Measurements from ENCODE around the gene PEX10. TPM values are rescaled to one million over a fixed set of nuclear protein-coding genes. Genes with fewer than 3 reads are reported as not detected.

The PEX10 gene
- total RNA-seq, 1 donor from 2014 or later = 15.8 TPM

DNA sequence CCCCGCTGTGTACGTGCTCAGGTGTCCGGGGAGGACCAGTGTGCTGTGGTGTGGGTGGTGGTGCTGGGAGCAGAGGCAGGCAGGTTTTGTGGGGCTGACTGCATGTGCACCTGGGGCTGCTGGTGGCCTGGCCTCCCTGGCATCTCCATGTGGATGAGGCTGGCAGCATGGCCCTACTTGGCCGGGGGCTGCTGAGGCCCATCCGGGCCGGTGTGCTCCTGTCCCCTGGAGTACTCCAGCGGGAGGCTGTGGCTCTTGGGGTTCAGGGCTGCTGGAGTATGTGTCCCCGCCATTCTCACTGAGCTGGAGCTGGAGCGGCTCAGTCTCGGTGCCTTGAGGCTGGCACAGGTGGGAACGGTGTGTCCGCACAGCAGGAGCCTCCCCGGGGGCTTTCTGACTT, 20.8 kb upstream of the PEX10 start:
- no peaks in the 10 kb centered on the region for H3K4me1 ChIP-seq
- intact Hi-C loops (cut with micrococcal nuclease) = no loop called here
- H3K4me3 ChIP-seq = no peak overlapping the region
- no peak overlapping the region for H3K27ac ChIP-seq (replicated peaks)
- DNase-seq = no peak
- TF ChIP-seq, protein P1, sequence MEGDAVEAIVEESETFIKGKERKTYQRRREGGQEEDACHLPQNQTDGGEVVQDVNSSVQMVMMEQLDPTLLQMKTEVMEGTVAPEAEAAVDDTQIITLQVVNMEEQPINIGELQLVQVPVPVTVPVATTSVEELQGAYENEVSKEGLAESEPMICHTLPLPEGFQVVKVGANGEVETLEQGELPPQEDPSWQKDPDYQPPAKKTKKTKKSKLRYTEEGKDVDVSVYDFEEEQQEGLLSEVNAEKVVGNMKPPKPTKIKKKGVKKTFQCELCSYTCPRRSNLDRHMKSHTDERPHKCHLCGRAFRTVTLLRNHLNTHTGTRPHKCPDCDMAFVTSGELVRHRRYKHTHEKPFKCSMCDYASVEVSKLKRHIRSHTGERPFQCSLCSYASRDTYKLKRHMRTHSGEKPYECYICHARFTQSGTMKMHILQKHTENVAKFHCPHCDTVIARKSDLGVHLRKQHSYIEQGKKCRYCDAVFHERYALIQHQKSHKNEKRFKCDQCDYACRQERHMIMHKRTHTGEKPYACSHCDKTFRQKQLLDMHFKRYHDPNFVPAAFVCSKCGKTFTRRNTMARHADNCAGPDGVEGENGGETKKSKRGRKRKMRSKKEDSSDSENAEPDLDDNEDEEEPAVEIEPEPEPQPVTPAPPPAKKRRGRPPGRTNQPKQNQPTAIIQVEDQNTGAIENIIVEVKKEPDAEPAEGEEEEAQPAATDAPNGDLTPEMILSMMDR (IDR thresholded peaks at IDR 0.05; ENCODE audit: borderline replicate concordance) = no peak
- no peaks in the 10 kb centered on the region for H3K36me3 ChIP-seq
- H3K9me3 ChIP-seq (replicated peaks) = peaks cover 10% of the 10 kb centered on the region
- peaks cover 87% of the 10 kb centered on the region for H3K27me3 ChIP-seq (ENCODE audit: low read depth)

DNA sequence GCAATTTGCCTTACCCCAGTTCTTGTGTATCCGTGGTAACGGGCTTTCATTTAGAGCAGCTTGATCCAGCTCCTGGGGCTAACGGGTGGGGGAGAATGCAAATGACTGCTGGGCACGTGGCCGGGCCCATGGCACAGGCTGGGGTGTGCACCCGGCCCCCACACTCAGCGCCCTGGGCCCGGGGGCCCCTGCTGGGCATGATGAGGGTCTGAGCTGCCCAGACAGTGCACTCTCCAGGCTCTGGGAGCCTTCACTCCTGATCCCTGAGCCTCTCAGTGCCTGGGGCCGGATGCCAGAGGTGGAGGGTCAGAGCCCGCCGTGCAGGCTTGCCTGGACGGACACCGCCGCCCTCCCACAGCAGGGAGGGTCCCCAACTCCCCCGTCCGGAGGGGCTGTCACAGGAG, 20.1 kb upstream of the PEX10 start:
- intact Hi-C loops (cut with micrococcal nuclease) = no loop called here
- Histone ChIP-seq H3K4me1 (no peaks in the 10 kb centered on the region), H3K4me3 (no peak overlapping the region), H3K36me3 (no peaks in the 10 kb centered on the region), H3K27ac (replicated peaks) (no peak overlapping the region), H3K9me3 (replicated peaks) (peaks cover 10% of the 10 kb centered on the region), H3K27me3 (ENCODE audit: low read depth) (peaks cover 89% of the 10 kb centered on the region)
- TF ChIP-seq, protein P1 (IDR thresholded peaks at IDR 0.05; ENCODE audit: borderline replicate concordance) = no peak
- DNase-seq = no peak

DNA sequence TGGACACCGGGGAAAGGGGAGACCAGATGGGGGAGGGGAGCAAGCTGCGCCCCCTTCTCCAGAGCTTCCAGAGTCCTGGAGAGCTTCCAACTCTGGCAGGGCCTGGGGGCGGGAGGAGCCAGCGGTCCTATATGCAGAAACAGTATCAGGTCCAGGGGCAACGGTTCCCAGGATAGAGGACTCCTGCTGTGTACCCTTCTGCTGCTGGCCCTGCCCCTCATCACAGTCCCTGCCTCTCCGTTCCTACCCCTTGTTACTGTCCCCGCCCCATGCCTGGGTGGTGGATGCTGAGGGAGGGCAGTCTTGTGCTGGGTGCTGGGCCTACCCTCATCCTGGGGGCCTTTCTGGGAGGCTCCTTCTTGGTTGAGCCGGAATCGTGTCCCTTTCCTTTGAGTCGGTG, 19.2 kb upstream of the PEX10 start:
- intact Hi-C loops (cut with micrococcal nuclease) = no loop called here
- H3K27me3 ChIP-seq (ENCODE audit: low read depth) = peaks cover 92% of the 10 kb centered on the region
- no peaks in the 10 kb centered on the region for H3K36me3 ChIP-seq
- no peak overlapping the region for H3K4me3 ChIP-seq
- no peak overlapping the region for H3K27ac ChIP-seq (replicated peaks)
- no peak for DNase-seq
- no peaks in the 10 kb centered on the region for H3K4me1 ChIP-seq
- TF ChIP-seq, protein P1 (IDR thresholded peaks at IDR 0.05; ENCODE audit: borderline replicate concordance) = no peak
- peaks cover 10% of the 10 kb centered on the region for H3K9me3 ChIP-seq (replicated peaks)

DNA sequence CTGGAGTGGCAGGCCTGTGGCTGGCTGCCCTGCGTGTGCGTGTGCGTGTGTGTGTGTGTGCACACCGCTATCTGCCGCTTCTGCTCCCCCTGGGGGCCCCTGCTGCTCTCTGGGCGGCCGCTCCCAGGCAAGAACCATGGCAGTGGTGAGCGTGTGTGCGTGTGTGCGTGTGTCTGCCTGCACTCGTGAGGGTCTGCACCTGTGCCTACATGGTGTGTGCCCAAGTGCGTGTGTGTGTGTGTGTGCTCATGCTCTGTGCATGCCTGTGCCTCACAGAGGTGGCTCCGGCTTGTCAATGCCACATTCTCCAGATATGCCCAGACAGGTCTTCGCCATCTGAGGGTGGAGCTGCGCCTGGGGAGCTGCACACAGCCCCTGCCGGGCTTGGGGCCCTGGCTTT, 18.7 kb upstream of the PEX10 start:
- Histone ChIP-seq H3K27me3 (ENCODE audit: low read depth) (peaks cover 96% of the 10 kb centered on the region), H3K4me1 (no peaks in the 10 kb centered on the region)

DNA sequence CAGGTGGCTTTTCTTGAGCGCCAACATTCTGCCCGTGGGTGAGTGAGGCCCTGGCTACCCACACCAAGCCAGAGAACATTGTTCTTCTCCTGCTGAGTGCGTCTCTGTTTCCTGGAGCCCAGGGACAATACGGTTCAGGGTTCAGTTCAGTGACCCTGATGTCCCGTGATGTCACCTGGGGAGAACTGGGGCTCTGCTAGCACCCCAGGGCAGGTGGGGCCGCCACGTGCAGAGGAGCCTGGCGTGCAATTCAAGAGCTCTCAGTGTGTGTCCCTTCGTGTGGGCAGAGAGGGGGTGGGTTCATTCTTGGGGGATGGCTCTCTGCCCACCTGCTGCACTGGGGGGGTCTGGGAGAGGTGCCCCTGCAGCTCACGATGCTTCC, 18.2 kb upstream of the PEX10 start:
- intact Hi-C loops (cut with micrococcal nuclease) = no loop called here
- no peak overlapping the region for H3K4me3 ChIP-seq
- H3K36me3 ChIP-seq = no peaks in the 10 kb centered on the region
- H3K27ac ChIP-seq (replicated peaks) = no peak overlapping the region
- DNase-seq = no peak
- no peaks in the 10 kb centered on the region for H3K4me1 ChIP-seq
- H3K9me3 ChIP-seq (replicated peaks) = peaks cover 10% of the 10 kb centered on the region
- TF ChIP-seq, protein P1 (IDR thresholded peaks at IDR 0.05; ENCODE audit: borderline replicate concordance) = no peak
- H3K27me3 ChIP-seq (ENCODE audit: low read depth) = peaks cover 99% of the 10 kb centered on the region

More for the DNA sequence above, 18.7 kb upstream of the PEX10 start:
- Histone ChIP-seq H3K9me3 (replicated peaks) (peaks cover 10% of the 10 kb centered on the region), H3K36me3 (no peaks in the 10 kb centered on the region), H3K4me3 (no peak overlapping the region), H3K27ac (replicated peaks) (no peak overlapping the region)
- intact Hi-C loops (cut with micrococcal nuclease) = no loop called here
- DNase-seq = no peak
- TF ChIP-seq, protein P1 (IDR thresholded peaks at IDR 0.05; ENCODE audit: borderline replicate concordance) = no peak
